HCT116 (cell line): ENCODE data around the gene DNAJB7. TPM values are rescaled to one million over a fixed set of nuclear protein-coding genes. Genes with fewer than 3 reads are reported as not detected.

Experiments used
- ATAC-seq: fragments of 200-7000 bp; cut with Tn5 transposase; 2 replicates; pipeline ENCODE4 v1.9.1; 2020; ENCODE audit warnings: mild to moderate bottlenecking, moderate library complexity
- BruUV-seq: library from RNA; stranded (reverse); fragments of 400-500 nt; replicated peaks from 2 replicates; lab custom pipeline; 2021; lab: Mats Ljungman, UMichigan
- CTCF ChIA-PET: fragments of 300-600 bp; sonication (Branson Sonifier 250); formaldehyde crosslinking; loops from one replicate; lab custom pipeline; 2021; ENCODE audit warnings: antibody characterized with exemption; lab: Charles Lee
- POLR2A ChIA-PET: fragments of 300-600, 350-600 bp; sonication (Branson Sonifier 250); formaldehyde crosslinking; loops from one replicate; lab custom pipeline; 2021; ENCODE audit warnings: antibody characterized with exemption; lab: Charles Lee
- RAD21 ChIA-PET, 2 experiments: fragments of 300-600 bp; sonication (Branson Sonifier 250); formaldehyde crosslinking; loops; one replicate each; lab custom pipeline; 2023; ENCODE audit warnings: low total read pairs in 2 of 2; ENCODE audit not compliant: uncharacterized antibody in 2 of 2, unreplicated experiment in 2 of 2, low non-redundant PET in 1 of 2; lab: Charles Lee
- DNase-seq: peaks from one replicate; pipeline ENCODE4 v3.0.0-alpha.2; 2010; ENCODE audit warnings: low read depth, low spot score
- H2AFZ ChIP-seq: fragments of 200-600 bp; shearing (Covaris generic), sonication (generic); 2 replicates; pipeline ENCODE4 v1.6.1; 2017; ENCODE audit warnings: low read depth, mixed run types, mixed read lengths, antibody characterized with exemption, low read length; ENCODE audit not compliant: poor library complexity, severe bottlenecking
- H3K27ac ChIP-seq: 2 replicates; pipeline ENCODE4 v1.5.1; 2012; ENCODE audit warnings: low read depth, low read length
- H3K27me3 ChIP-seq: fragments of 200-600 bp; sonication (generic); 2 replicates; pipeline ENCODE4 v1.6.1; 2016; ENCODE audit warnings: mixed run types, low read length, mixed read lengths; ENCODE audit not compliant: insufficient read depth
- H3K36me3 ChIP-seq, 2 experiments: fragments of 200-500 bp in 1 of 2; fragments of 200-600 bp in 1 of 2; sonication (Bioruptor generic) in 1 of 2; sonication (generic) in 1 of 2; 2 replicates each; pipeline versions ENCODE4 v1.5.1 to v1.6.1; 2014 to 2016; ENCODE audit warnings: low read length in 2 of 2, inconsistent platforms in 1 of 2, mixed read lengths in 1 of 2, mixed run types in 1 of 2; ENCODE audit not compliant: insufficient read depth in 2 of 2, control insufficient read depth in 1 of 2
- H3K4me1 ChIP-seq, 2 experiments: fragments of 200-600 bp in 1 of 2; sonication (generic) in 1 of 2; 2 replicates each; pipeline versions ENCODE4 v1.5.1 to v1.6.1; 2012 to 2017; ENCODE audit warnings: low read length in 2 of 2, inconsistent platforms in 1 of 2, mild to moderate bottlenecking in 1 of 2, mixed read lengths in 1 of 2, mixed run types in 1 of 2, moderate library complexity in 1 of 2; ENCODE audit not compliant: insufficient read depth in 2 of 2, control insufficient read depth in 1 of 2
- H3K4me2 ChIP-seq: fragments of 200-600 bp; sonication (generic); 2 replicates; pipeline ENCODE4 v1.6.1; 2017; ENCODE audit warnings: mixed run types, low read length, mixed read lengths
- H3K4me3 ChIP-seq, 2 experiments: fragments of 200-600 bp in 1 of 2; sonication (generic) in 1 of 2; replicated peaks in 1 of 2; 2 replicates each; pipeline ENCODE4 v1.5.1; 2011 to 2016; ENCODE audit warnings: low read length in 2 of 2, control low read depth in 1 of 2, low read depth in 1 of 2, mild to moderate bottlenecking in 1 of 2, mixed read lengths in 1 of 2, mixed run types in 1 of 2
- H3K79me2 ChIP-seq: fragments of 200-600 bp; sonication (generic); 2 replicates; pipeline ENCODE4 v1.6.1; 2017; ENCODE audit warnings: mild to moderate bottlenecking, mixed run types, low read length, moderate library complexity, mixed read lengths; ENCODE audit not compliant: insufficient read depth
- H3K9ac ChIP-seq: fragments of 200-600 bp; sonication (generic); 2 replicates; pipeline ENCODE4 v1.6.1; 2016; ENCODE audit warnings: low read length, mixed read lengths
- H3K9me2 ChIP-seq: fragments of 200-600 bp; sonication (generic), shearing (Covaris generic); 2 replicates; pipeline ENCODE4 v1.6.1; 2017; ENCODE audit warnings: mixed run types, mild to moderate bottlenecking, moderate library complexity; ENCODE audit not compliant: insufficient read depth
- H3K9me3 ChIP-seq, 2 experiments: fragments of 200-500 bp in 1 of 2; fragments of 200-600 bp in 1 of 2; sonication (Bioruptor generic) in 1 of 2; sonication (generic) in 1 of 2; 2 replicates each; pipeline ENCODE4 v1.6.1; 2014 to 2017; ENCODE audit warnings: low read length in 2 of 2, mixed read lengths in 2 of 2, inconsistent platforms in 1 of 2, low read depth in 1 of 2, mild to moderate bottlenecking in 1 of 2, mixed run types in 1 of 2, moderate library complexity in 1 of 2; ENCODE audit not compliant: control insufficient read depth in 1 of 2, insufficient read depth in 1 of 2
- H4K20me1 ChIP-seq: fragments of 200-600 bp; sonication (generic), shearing (Covaris generic); 2 replicates; pipeline ENCODE4 v1.6.1; 2017; ENCODE audit warnings: mixed run types, mild to moderate bottlenecking, moderate library complexity; ENCODE audit not compliant: insufficient read depth
- EZH2phosphoT487 ChIP-seq: fragments of 200-600 bp; IDR thresholded peaks from 2 replicates; pipeline ENCODE4 v1.6.1; 2018; ENCODE audit warnings: antibody characterized with exemption, borderline replicate concordance
- TCF7L2 ChIP-seq: IDR thresholded peaks from 2 replicates; pipeline ENCODE4 v1.7.0; 2011; ENCODE audit warnings: borderline replicate concordance, inconsistent platforms; ENCODE audit not compliant: insufficient read depth, insufficient read length; ENCODE audit errors: extremely low read depth
- ZNF274 ChIP-seq: fragments of 200-500 bp; sonication (Bioruptor generic); IDR thresholded peaks from 2 replicates; pipeline ENCODE4 v1.6.1; 2014; ENCODE audit warnings: mild to moderate bottlenecking, low read depth, low read length, inconsistent platforms
- intact Hi-C: fragments of 100-400 bp; cut with micrococcal nuclease; formaldehyde crosslinking; loops from 2 replicates; pipeline ENCODE4 v1.10.0; 2022
- total RNA-seq: library from RNA; stranded (reverse); gene quantifications from one replicate; pipeline ENCODE4 v1.2.1, GENCODE V29; 2021; ENCODE audit not compliant: unreplicated experiment
- TF ChIP-seq, protein P1 (sequence below): IDR thresholded peaks from 2 replicates; pipeline ENCODE4 v1.6.1; 2012
- TF ChIP-seq, protein P2 (sequence below): IDR thresholded peaks from 2 replicates; pipeline ENCODE4 v1.6.1; 2012; ENCODE audit warnings: low read depth

The DNAJB7 gene
- total RNA-seq, 1 experiment from 2014 or later: not detected

DNA sequence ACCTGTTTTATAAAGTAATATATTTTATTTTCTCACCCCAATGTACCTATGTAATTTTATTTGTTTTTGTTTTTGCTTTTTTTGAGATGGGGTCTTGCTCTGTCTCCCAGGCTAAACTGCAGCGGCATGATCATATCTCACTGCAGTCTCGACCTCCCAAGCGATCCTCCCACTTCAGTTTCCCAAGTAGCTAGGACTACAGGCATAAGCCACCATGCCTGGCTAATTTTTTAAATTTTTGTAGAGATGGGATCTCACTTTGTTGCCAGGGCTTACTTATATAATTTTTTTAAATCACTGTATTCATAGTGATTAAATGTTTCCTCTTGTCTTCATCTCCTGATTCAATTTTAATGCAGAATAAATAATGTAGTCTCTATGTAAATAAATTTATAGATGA, 13.2 kb upstream of the DNAJB7 start:
- ChIA-PET POLR2A (interaction anchor here (0.6 kb wide), 1 partner anchor 533 kb away, joined by 3 read pairs; no protein-coding TSS in a partner anchor), RAD21 (no interaction called here), CTCF (no interaction called here)
- H3K9me2 ChIP-seq: no peaks in the 10 kb centered on the region
- H2AFZ ChIP-seq: no peak overlapping the region
- ATAC-seq (no peak), DNase-seq (no peak)
- H3K9me3 ChIP-seq: no peaks in the 10 kb centered on the region
- no TSS peak for BruUV-seq
- H3K4me1 ChIP-seq: no peaks in the 10 kb centered on the region
- H3K4me2 ChIP-seq: no peak overlapping the region
- H3K27me3 ChIP-seq: no peaks in the 10 kb centered on the region
- no peaks in the 10 kb centered on the region for H4K20me1 ChIP-seq
- no peaks in the 10 kb centered on the region for H3K79me2 ChIP-seq
- intact Hi-C loops: no loop called here
- no peak for TF ChIP-seq EZH2phosphoT487
- TF ChIP-seq, protein P1, sequence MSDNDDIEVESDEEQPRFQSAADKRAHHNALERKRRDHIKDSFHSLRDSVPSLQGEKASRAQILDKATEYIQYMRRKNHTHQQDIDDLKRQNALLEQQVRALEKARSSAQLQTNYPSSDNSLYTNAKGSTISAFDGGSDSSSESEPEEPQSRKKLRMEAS: no peak
- TF ChIP-seq, protein P2, sequence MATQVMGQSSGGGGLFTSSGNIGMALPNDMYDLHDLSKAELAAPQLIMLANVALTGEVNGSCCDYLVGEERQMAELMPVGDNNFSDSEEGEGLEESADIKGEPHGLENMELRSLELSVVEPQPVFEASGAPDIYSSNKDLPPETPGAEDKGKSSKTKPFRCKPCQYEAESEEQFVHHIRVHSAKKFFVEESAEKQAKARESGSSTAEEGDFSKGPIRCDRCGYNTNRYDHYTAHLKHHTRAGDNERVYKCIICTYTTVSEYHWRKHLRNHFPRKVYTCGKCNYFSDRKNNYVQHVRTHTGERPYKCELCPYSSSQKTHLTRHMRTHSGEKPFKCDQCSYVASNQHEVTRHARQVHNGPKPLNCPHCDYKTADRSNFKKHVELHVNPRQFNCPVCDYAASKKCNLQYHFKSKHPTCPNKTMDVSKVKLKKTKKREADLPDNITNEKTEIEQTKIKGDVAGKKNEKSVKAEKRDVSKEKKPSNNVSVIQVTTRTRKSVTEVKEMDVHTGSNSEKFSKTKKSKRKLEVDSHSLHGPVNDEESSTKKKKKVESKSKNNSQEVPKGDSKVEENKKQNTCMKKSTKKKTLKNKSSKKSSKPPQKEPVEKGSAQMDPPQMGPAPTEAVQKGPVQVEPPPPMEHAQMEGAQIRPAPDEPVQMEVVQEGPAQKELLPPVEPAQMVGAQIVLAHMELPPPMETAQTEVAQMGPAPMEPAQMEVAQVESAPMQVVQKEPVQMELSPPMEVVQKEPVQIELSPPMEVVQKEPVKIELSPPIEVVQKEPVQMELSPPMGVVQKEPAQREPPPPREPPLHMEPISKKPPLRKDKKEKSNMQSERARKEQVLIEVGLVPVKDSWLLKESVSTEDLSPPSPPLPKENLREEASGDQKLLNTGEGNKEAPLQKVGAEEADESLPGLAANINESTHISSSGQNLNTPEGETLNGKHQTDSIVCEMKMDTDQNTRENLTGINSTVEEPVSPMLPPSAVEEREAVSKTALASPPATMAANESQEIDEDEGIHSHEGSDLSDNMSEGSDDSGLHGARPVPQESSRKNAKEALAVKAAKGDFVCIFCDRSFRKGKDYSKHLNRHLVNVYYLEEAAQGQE: no peak
- no peak for TF ChIP-seq ZNF274
- no peak for TF ChIP-seq TCF7L2
- no peak overlapping the region for H3K9ac ChIP-seq
- no peak overlapping the region for H3K4me3 ChIP-seq
- H3K36me3 ChIP-seq: peaks cover 4 to 9% of the 10 kb centered on the region in 2 experiments; a peak in 3 of 4 replicates
- H3K27ac ChIP-seq: no peak overlapping the region
